GM10266 (cell line): ENCODE measurements around the gene XRN1.
"Not testable (repeated sequence)": the region's sequence is repeated elsewhere in the genome, so short reads cannot be mapped to it uniquely, and the experiment has no call there.

Source experiments
- DNase-seq: peaks from one replicate; pipeline ENCODE4 v3.0.0; 2012; ENCODE audit errors: extremely low spot score
- CTCF ChIP-seq: IDR thresholded peaks from 2 replicates; pipeline ENCODE4 v1.5.1; 2012; ENCODE audit warnings: mild to moderate bottlenecking, low read depth; ENCODE audit not compliant: control insufficient read depth, insufficient read depth; ENCODE audit errors: missing control alignments

The XRN1 gene

GRCh38 chr3:142356818-142357217, 91.0 kb downstream of the XRN1 start:
- DNase-seq: no peak
- TF ChIP-seq CTCF: no peak

- no peak for DNase-seq
- no peak for TF ChIP-seq CTCF
These were observed 92.1 kb downstream of the XRN1 start for GRCh38 chr3:142355692-142356091.

GRCh38 chr3:142354076-142354475, 93.8 kb downstream of the XRN1 start:
- TF ChIP-seq CTCF: no peak

GRCh38 chr3:142353571-142353970, 94.3 kb downstream of the XRN1 start:
- DNase-seq: no peak
- no peak for TF ChIP-seq CTCF

More at GRCh38 chr3:142354076-142354475, 93.8 kb downstream of the XRN1 start:
- DNase-seq: no peak

GRCh38 chr3:142352698-142353097, 95.1 kb downstream of the XRN1 start:
- not testable (repeated sequence) for DNase-seq

- no peak for TF ChIP-seq CTCF
- DNase-seq: no peak
These were observed 99.4 kb downstream of the XRN1 start for GRCh38 chr3:142348460-142348859.

- DNase-seq: no peak
- no peak for TF ChIP-seq CTCF
These were observed 109.8 kb downstream of the XRN1 start for GRCh38 chr3:142337994-142338393.

GRCh38 chr3:142332390-142332789, 115.4 kb downstream of the XRN1 start:
- no peak for DNase-seq
- no peak for TF ChIP-seq CTCF

GRCh38 chr3:142324275-142324953, 123.4 kb downstream of the XRN1 start:
- DNase-seq: not testable (repeated sequence)
